ENCODE results near the gene TYK2. TPM values are rescaled to one million over a fixed set of nuclear protein-coding genes. Genes with fewer than 3 reads are reported as not detected.
A peak's percentile ranks its signal among the peaks of the same experiment; 100 is the strongest.

The TYK2 gene
- total RNA-seq, 1 donor = 93.2 TPM

- H3K4me1 ChIP-seq (ENCODE audit: insufficient read depth, low read length) = peaks cover 3% of the 10 kb centered on the region
- H3K9me3 ChIP-seq (ENCODE audit: low read depth, low read length) = no peaks in the 10 kb centered on the region
- no peak overlapping the region for H3K4me3 ChIP-seq (ENCODE audit: low read length)
- no peaks in the 10 kb centered on the region for H3K27me3 ChIP-seq (ENCODE audit: insufficient read depth, low read length)
These were observed 59.6 kb downstream of the TYK2 start for GRCh38 chr19:10320602-10321416.

GRCh38 chr19:10318807-10319682, 61.3 kb downstream of the TYK2 start:
- no peaks in the 10 kb centered on the region for H3K27me3 ChIP-seq (ENCODE audit: insufficient read depth, low read length)
- no peak overlapping the region for H3K4me3 ChIP-seq (ENCODE audit: low read length)
- H3K9me3 ChIP-seq (ENCODE audit: low read depth, low read length) = no peaks in the 10 kb centered on the region
- peaks cover 16% of the 10 kb centered on the region for H3K4me1 ChIP-seq (ENCODE audit: insufficient read depth, low read length)

- Histone ChIP-seq H3K9me3 (ENCODE audit: low read depth, low read length) (no peaks in the 10 kb centered on the region), H3K27me3 (ENCODE audit: insufficient read depth, low read length) (no peaks in the 10 kb centered on the region), H3K4me3 (ENCODE audit: low read length) (no peak overlapping the region), H3K4me1 (ENCODE audit: insufficient read depth, low read length) (peaks cover 16% of the 10 kb centered on the region)
These were observed 62.4 kb downstream of the TYK2 start for GRCh38 chr19:10317857-10318462.

- no peaks in the 10 kb centered on the region for H3K9me3 ChIP-seq (ENCODE audit: low read depth, low read length)
- peaks cover 16% of the 10 kb centered on the region for H3K4me1 ChIP-seq (ENCODE audit: insufficient read depth, low read length)
- no peaks in the 10 kb centered on the region for H3K27me3 ChIP-seq (ENCODE audit: insufficient read depth, low read length)
- no peak overlapping the region for H3K4me3 ChIP-seq (ENCODE audit: low read length)
These were observed 63.1 kb downstream of the TYK2 start for GRCh38 chr19:10317045-10317856.

GRCh38 chr19:10316229-10317044, 63.9 kb downstream of the TYK2 start:
- peaks cover 16% of the 10 kb centered on the region for H3K4me1 ChIP-seq (ENCODE audit: insufficient read depth, low read length)
- H3K9me3 ChIP-seq (ENCODE audit: low read depth, low read length) = no peaks in the 10 kb centered on the region
- H3K27me3 ChIP-seq (ENCODE audit: insufficient read depth, low read length) = no peaks in the 10 kb centered on the region
- H3K4me3 ChIP-seq (ENCODE audit: low read length) = no peak overlapping the region

- Histone ChIP-seq H3K27me3 (ENCODE audit: insufficient read depth, low read length) (no peaks in the 10 kb centered on the region), H3K4me1 (ENCODE audit: insufficient read depth, low read length) (peaks cover 16% of the 10 kb centered on the region), H3K9me3 (ENCODE audit: low read depth, low read length) (no peaks in the 10 kb centered on the region), H3K4me3 (ENCODE audit: low read length) (peak within 1 kb of the TSS; percentile 66)
These were observed 64.8 kb downstream of the TYK2 start, which contains the start of gene FDX2 for GRCh38 chr19:10315335-10316214. Gene FDX2 (minus strand): TSS chr19:10316015. CDS start chr19:10315996, 19 bp downstream.

- no peaks in the 10 kb centered on the region for H3K27me3 ChIP-seq (ENCODE audit: insufficient read depth, low read length)
- H3K9me3 ChIP-seq (ENCODE audit: low read depth, low read length) = no peaks in the 10 kb centered on the region
- no peak within 1 kb of the TSS for H3K4me3 ChIP-seq (ENCODE audit: low read length)
- H3K4me1 ChIP-seq (ENCODE audit: insufficient read depth, low read length) = peaks cover 23% of the 10 kb centered on the region
These were observed 70.9 kb downstream of the TYK2 start, which contains the start of gene ZGLP1 for GRCh38 chr19:10309423-10309822. Gene ZGLP1 (minus strand): TSS chr19:10309815.

GRCh38 chr19:10306327-10306726, 74.0 kb downstream of the TYK2 start:
- no peak overlapping the region for H3K4me3 ChIP-seq (ENCODE audit: low read length)
- peaks cover 27% of the 10 kb centered on the region for H3K4me1 ChIP-seq (ENCODE audit: insufficient read depth, low read length)
- H3K9me3 ChIP-seq (ENCODE audit: low read depth, low read length) = no peaks in the 10 kb centered on the region
- no peaks in the 10 kb centered on the region for H3K27me3 ChIP-seq (ENCODE audit: insufficient read depth, low read length)

GRCh38 chr19:10305139-10305806, 75.1 kb downstream of the TYK2 start:
- Histone ChIP-seq H3K9me3 (ENCODE audit: low read depth, low read length) (no peaks in the 10 kb centered on the region), H3K4me1 (ENCODE audit: insufficient read depth, low read length) (peaks cover 32% of the 10 kb centered on the region), H3K4me3 (ENCODE audit: low read length) (no peak overlapping the region), H3K27me3 (ENCODE audit: insufficient read depth, low read length) (no peaks in the 10 kb centered on the region)

Other genes starting within 250 kb of the TYK2 start
- 53.0 TPM for gene DNMT1, start 185.6 kb downstream of the TYK2 start, total RNA-seq
- 5.6 TPM for gene S1PR2, start 149.2 kb downstream of the TYK2 start, total RNA-seq
- 14.9 TPM for gene MRPL4, start 128.4 kb downstream of the TYK2 start, total RNA-seq
- gene ICAM1, start 109.5 kb downstream of the TYK2 start, total RNA-seq = 170 TPM
- gene ICAM4, start 93.6 kb downstream of the TYK2 start, total RNA-seq = 7.9 TPM
- gene ICAM5, start 90.6 kb downstream of the TYK2 start, total RNA-seq = 0.42 TPM
- gene ZGLP1, start 70.8 kb downstream of the TYK2 start, total RNA-seq = 1.6 TPM
- gene FDX2, start 64.6 kb downstream of the TYK2 start, total RNA-seq = 1.5 TPM
- 9.6 TPM for gene RAVER1, start 47.0 kb downstream of the TYK2 start, total RNA-seq
- gene ICAM3, start 40.9 kb downstream of the TYK2 start, total RNA-seq = 151 TPM
- 114 TPM for gene CDC37, start 23.0 kb upstream of the TYK2 start, total RNA-seq
- gene PDE4A, start 40.0 kb upstream of the TYK2 start, total RNA-seq = 7.2 TPM
- gene KEAP1, start 122.8 kb upstream of the TYK2 start, total RNA-seq = 10.4 TPM
- 36.9 TPM for gene S1PR5, start 136.9 kb upstream of the TYK2 start, total RNA-seq
- gene ATG4D, start 163.3 kb upstream of the TYK2 start, total RNA-seq = 30.7 TPM
- gene KRI1, start 185.4 kb upstream of the TYK2 start, total RNA-seq = 6.7 TPM
- gene CDKN2D, start 188.4 kb upstream of the TYK2 start, total RNA-seq = 84.0 TPM
- 0.63 TPM for gene AP1M2, start 206.7 kb upstream of the TYK2 start, total RNA-seq
- 57.1 TPM for gene SLC44A2, start 245.0 kb upstream of the TYK2 start, total RNA-seq